Anterior cingulate cortex (tissue), 58 donors: ENCODE measurements around the gene ALDOB.
"Not testable (repeated sequence)": the region's sequence is repeated elsewhere in the genome, so short reads cannot be mapped to it uniquely, and the experiment has no call there.

ENCODE experiments used
- DNase-seq, 58 donors: peaks; one replicate each; lab custom pipeline; 2025; lab: John Stamatoyannopoulos, UW

ALDOB gene

GRCh38 chr9:101394687-101395086, 40.9 kb downstream of the ALDOB start:
- no peak for DNase-seq

GRCh38 chr9:101393135-101393534, 42.4 kb downstream of the ALDOB start:
- DNase-seq, result no peak

GRCh38 chr9:101388507-101388993, 47.0 kb downstream of the ALDOB start:
- DNase-seq, result no peak

GRCh38 chr9:101387871-101388506, 47.6 kb downstream of the ALDOB start:
- DNase-seq, result peak in 2 of 58 donors; percentile 4 to 42

- not testable (repeated sequence) for DNase-seq
Measured at GRCh38 chr9:101384873-101385536, 50.6 kb downstream of the ALDOB start, which contains the start of gene BAAT. Gene BAAT, minus strand, starts transcription at chr9:101385006. Its CDS starts 13,602 bp downstream, at chr9:101371404.

DNA sequence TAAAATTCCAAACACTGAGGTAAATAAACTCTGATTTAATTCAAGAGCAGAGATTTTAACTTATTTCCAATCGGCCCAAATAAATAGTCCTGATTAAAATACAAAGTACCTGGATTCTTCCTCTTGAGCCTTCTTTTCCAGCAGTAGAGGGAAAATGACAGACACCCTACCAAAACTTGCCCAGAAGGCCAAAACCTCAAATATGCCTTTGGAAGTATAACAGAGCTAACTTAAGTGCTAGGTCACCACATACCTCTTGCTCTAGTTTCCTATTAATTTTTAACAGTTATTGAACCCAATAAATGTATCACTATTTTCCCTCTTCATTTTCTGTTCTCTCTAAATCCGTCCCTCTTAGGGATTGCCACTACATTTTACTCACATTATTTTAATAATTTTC, 52.2 kb downstream of the ALDOB start:
- DNase-seq, result no peak

- DNase-seq, result no peak
Measured at GRCh38 chr9:101381833-101382342, 53.7 kb downstream of the ALDOB start.

DNA sequence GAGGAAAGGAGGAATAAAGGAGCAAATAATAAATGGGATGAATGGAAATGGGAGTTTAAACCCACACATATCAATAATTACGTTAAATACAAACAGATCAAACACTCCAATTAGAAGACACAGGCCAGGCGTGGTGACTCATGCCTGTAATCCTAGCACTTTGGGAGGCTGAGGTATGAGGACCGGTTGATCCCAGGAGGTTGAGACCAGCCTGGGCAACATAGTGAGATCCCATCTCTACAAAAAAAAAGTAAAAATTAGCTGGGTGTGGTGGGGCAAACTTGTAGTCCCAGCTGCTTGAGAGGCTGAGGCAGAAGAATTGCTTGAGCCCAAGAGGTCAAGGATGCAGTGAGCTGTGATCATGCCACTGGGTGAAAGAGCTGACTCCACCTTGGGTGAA, 54.5 kb downstream of the ALDOB start:
- DNase-seq, result no peak

DNA sequence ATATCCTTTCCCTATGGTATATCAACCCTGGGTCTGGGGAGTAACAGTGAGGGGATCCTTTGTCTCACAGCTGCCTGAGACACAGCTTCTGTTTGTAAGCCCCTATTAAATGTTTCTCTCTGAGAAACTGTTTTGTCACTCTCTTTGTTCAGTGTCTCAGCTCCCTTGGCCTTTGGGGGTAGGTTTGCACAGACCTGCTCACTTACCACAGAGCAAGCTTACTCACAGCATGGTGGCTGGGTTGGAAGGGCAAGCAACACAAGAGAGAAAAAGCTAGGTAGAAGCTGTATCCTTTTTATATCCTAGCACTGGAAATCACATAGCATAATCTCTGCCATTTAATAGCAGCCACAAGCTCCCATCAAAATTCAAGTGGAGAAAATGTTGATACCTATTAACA, 55.3 kb downstream of the ALDOB start:
- no peak for DNase-seq

DNA sequence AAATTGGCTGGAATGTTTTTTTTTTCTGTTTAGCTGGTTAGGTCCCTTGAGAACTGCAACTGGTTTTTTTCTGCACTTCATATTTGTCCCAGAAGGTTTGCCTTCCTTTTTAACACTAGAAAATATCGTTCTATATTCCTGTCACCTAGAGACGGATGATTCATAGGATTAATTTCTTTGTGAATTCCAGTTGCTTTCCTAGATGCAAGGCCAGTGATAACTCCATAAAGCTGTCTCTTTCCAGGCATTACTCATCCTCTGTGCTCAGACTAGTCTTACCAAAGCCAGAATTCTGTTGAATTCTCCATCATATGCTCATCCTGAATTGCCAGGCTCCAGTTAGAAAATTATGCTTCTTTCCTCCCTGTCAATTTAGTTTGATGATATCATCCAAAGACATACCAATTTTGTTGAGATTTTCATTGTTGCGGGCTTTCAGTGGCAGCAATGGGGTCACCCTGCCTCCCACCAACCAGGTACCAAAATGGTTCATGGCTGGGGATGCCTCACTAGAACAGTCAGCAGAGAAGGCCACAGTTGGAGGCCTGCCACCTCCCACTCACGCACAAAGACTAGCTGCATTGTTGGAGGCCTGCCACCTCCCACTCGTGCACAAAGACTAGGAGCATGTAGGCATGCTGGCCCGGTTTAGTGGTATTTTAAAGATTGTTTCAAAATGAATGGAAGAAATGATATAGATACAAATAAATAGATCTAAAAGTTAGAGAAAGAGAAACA, 59.3 kb downstream of the ALDOB start:
- DNase-seq, result peak in 38 of 58 donors; percentile 4 to 68 (median 40)

DNA sequence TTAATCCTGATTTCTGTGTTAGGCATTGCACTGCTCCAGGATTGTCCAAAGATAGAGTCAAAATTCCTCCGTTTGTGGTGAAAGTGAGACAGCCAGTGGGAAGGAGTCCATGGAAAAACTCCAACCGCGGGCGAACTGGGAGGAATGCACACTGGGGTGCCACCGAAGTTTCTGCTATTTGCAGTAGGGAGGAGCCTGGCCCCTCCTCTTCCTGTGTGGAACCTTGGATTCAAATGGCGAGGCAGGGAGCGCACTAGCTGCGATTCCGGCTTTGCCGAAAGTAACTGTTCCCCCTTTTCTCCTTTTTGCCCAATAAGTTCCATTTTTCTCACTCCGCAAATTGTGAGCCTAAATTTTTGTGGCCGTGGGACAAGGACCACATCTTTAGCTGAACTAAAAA, 60.0 kb downstream of the ALDOB start:
- DNase-seq, result peak in 11 of 58 donors; percentile 1 to 24 (median 9)

DNA sequence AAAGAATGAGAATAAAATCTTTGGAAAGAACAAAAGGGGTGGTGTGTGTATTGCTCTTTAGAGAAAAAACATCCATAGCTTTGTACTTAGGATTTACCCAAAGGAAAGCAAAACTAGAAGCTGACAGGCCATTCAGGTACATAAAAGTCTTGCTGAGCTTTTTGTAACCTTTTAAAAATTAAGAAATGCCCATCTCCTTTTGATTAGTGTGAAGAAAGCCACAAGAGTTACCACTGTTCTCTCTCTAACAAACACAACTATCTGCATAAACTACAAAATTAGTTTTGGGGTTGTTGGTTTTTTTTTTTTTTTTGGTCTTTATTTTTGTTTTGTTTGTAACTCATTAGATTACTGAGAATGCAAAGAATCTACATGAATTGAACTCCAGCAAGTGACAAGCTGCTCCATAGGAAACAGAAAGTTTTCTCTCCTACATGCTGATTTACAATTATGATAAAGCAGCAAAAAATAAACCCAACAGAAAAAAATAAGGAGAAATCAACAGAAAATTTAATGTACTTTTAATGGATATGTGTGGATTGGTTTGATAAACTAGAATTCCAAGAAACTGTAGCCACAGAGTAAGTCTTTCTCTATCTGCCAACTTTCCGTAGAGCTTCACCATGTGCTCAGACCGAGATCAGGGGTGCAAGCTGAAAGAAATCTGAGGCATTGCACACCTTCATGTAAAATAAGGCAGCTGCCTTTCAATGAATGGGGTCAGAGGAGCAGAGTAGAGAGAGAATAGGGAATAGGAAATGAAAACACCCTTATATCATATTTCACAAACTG, 63.1 kb downstream of the ALDOB start:
- DNase-seq, result no peak

DNA sequence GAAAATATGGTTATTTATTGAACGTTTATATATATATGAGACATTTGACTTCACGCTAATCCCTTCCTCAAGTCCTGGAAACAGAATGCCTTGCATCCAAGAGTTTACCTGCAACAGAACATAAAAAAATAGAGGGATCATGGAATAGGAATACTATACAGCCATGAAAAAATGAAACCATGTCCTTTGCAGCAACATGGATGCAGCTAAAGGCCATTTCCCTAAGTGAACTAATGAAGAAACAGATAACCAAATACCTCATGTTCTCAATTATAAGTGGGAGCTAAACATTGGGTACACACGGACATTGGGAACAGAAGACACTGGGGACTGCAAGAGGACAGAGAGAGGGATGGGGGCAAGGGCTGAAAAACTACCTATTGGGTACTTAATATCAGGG, 63.8 kb downstream of the ALDOB start:
- no peak for DNase-seq
